SIG-M5 (cell line): ENCODE results near the gene PAX8.
"Not testable (repeated sequence)": the region's sequence is repeated elsewhere in the genome, so short reads cannot be mapped to it uniquely, and the experiment has no call there.

Experiments
- DNase-seq: peaks from one replicate; lab custom pipeline; 2025; lab: John Stamatoyannopoulos, UW

Gene PAX8

GRCh38 chr2:113288674-113289149, 10.0 kb upstream of the PAX8 start:
- not testable (repeated sequence) for DNase-seq

DNA sequence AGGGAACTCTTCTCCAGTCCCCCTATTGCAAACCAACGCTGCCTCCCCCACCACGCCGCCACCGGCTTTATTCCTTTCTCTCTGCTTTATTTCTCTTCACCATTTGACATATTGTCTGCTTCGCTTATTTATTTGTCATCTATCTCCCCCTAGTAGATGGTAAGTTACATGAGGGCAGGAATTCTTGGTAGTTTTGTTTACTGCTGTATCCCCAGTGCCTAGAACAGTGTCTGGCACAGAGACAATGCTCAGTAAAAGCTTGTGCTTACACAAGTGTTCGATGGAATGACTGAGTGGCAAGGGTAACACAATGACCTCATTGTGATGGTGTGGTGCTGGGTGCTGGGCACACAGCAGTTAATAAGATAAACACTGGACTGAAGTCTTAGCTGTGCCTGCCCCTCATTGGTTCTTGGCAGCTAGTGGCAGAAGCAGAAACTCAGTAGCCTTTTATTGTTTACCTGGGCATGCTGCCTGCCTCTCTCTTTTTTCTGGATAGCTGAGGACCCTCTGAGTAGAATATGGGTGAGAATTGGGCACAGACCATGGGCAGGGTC, 9.5 kb upstream of the PAX8 start:
- not testable (repeated sequence) for DNase-seq

DNA sequence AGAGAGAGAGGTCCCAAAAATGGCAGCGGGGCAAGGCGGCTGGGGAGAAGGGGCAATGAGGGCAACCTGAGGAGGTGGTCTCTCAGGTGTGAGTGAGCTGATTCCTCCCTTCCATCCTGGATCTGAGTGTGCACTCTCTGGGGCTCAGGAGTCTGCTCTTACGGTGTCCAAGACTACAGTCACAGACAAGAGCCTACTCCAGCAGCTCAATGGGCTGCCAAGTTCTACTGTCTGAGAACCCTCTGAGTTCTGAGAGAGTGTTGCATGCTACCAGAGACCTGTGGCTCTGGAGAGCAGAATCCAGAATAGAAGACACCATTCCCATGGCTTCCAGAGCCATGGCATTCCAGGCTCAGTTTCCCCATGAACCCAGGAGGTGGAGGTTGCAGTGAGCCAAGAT, 7.1 kb upstream of the PAX8 start:
- no peak for DNase-seq

GRCh38 chr2:113284999-113285398, 6.3 kb upstream of the PAX8 start:
- not testable (repeated sequence) for DNase-seq

DNA sequence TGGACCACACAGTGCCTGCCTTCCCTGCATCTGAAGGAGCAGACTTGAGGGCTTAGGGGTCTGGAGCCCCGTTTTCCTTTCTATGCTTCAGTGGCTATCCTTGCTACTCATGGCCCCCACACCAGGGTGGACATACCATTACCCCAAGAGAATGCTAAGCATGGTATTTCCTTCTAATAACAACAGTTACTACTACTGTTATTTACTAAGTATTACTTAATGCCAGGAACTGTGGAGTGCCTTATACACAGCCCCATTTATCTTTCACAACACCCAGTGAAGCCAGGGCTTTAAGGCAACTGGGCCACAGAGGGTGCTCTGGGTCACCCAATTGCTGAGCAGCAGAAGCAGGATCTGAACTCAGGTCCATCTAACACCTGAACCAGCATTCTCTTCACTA, 5.8 kb upstream of the PAX8 start:
- DNase-seq, result no peak

GRCh38 chr2:113283704-113284284, 5.1 kb upstream of the PAX8 start:
- DNase-seq, result no peak

GRCh38 chr2:113282747-113283533, 4.2 kb upstream of the PAX8 start:
- no peak for DNase-seq

DNA sequence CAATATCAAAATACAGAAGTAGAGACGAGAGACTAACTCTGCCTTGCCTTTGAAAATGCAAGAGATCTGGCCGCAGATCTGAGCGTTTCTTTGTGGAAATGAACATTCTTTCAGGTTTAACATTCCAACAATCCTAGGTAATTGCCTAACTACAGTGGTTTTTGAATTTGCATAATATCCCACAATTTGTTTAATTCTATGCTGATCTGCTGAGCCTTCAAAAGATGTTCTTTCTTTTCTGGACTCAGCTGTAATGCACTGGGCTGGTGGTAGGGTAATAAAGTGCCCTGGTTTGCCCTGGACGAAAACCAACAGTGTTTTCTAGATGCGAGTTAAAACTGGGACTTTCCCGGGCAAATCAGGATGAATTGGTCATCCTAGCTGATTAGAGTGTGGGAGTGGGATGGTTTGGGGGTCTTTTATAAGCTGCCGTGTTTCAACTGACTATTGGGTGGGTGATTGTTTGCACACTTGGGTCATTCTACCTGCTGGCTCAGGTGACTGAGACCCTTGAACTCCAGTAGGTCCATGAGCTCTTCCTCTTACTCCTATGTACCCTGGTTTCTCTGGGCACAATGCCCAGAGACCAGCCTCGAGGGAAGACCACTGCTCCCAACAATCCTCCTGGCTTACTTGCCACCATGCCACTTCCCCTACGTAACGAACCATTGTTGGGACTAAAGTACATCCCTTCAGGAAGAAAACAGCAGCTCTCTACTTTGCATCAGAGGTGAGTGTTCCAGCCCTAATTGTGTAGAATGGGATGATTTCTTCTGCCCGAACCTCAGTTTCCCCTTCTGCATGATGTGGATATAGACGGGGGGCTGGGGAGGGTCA, 3.4 kb upstream of the PAX8 start:
- DNase-seq, result no peak

DNA sequence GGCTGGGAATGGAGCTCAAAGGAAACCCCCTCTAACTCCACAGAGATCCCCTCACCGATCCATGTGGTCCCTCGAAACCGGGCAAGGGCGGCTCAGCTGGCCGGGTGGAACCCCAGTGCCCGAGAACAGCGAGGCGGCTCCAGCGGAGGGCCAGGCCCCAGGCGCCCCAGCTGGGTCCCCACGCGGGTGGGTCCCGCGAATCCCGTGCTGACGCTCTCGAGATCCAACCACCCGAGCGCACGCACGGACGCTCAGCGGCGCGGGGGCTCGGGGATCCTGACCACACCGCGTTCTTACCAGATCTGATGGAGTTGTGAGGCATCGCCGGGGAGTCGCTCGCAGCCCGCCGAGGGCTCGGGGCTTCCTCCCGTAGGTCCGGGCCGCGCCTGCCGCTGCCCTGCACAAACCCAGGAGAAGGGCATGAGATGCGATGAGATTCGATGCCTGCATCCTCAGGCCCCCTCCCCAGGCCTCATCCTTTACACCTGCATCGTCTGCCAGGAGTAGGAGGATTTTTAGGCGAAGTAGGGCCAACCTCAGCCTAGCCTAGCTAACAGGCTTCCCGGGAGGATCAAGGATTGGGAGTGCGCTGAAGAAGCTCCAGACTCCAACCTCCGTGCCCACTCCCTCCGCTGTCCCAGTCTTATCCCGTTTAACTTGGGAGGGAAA, 514 bp downstream of the PAX8 start:
- DNase-seq, result no peak

- DNase-seq, result no peak
These were observed 1.1 kb downstream of the PAX8 start for GRCh38 chr2:113277474-113278072.

DNA sequence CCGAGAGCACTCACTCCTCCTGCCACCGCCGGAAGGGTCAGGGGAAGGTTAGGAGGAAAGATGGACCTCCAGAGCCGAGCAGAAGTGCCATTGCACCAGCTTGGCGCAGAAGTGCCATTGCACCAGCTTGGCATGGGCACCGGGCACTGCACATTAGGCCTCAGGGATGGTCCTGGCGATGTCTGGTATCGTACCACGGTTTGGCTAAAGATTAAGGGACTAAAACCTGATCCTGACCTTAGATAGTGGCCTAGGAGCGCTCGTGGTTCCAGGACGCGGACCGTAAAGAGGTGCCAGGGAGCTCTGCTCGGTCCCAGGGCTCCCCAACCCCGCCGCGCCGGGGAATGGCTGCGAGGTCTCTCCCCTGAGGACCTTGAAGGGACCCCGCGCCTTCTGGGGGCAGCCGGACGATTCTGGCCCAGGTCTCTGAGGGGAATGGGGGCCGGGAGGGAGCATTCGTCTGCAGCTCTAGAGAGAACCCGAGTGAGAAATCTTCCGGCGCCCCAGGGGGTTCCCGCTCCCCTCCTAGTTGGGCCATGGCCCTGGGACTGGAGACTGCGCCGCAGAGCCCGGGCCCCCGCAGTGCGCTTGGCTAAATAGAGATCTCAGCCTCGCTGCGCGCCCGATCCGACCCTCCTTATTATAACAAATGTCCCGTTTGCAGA, 1.8 kb downstream of the PAX8 start:
- DNase-seq, result no peak

DNA sequence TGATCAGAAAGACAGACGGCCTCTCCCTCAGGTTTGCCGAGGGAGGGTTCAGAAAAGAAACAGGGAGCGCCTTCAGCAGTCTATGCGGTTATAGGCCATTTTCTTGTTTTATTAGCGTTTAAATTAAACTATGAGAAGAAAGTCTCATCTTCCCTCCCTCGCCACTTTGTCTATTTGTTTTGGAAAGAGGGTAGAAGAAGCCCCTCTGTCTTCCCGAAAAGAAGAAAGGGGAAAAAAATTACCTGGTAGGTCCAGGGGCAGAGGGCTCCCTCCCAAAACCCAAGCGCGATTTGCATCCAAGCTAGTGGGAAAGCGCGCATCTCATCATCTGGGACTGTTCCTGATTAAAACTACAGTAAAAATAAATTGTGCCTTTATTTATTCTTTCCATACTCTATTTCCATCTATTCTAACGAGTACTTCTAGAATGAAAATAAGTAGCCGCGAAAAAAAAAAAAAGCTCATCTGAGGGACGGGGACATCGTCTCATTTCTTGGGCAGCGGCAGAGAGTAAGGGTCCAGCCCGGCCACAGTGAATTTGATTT, 2.4 kb downstream of the PAX8 start:
- DNase-seq, result no peak

- DNase-seq, result no peak
These were observed 3.0 kb downstream of the PAX8 start for GRCh38 chr2:113275556-113276215.

- DNase-seq, result no peak
These were observed 4.3 kb downstream of the PAX8 start for GRCh38 chr2:113274432-113274831.

- DNase-seq, result no peak
These were observed 4.7 kb downstream of the PAX8 start for GRCh38 chr2:113273981-113274380.

- no peak for DNase-seq
These were observed 5.6 kb downstream of the PAX8 start for GRCh38 chr2:113273027-113273551.

DNA sequence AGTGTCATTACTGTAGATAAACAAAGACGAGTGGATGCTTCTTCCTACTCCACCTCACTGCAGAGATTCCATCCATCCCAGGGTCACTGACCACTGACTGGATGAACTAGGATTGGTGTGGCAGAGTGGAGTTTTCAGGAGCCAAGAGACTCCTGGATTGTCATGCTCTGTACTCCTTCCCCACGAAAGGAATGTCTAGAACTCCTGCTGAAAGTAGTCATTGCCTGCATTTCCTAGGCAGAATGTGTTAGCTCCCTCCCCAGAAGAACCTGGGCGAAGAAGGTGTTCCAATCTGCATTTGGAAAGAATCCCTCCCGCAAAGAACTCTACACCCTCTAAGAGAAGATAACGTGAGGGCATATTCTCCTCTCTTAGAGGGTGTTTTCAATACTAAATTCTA, 6.2 kb downstream of the PAX8 start:
- no peak for DNase-seq

DNA sequence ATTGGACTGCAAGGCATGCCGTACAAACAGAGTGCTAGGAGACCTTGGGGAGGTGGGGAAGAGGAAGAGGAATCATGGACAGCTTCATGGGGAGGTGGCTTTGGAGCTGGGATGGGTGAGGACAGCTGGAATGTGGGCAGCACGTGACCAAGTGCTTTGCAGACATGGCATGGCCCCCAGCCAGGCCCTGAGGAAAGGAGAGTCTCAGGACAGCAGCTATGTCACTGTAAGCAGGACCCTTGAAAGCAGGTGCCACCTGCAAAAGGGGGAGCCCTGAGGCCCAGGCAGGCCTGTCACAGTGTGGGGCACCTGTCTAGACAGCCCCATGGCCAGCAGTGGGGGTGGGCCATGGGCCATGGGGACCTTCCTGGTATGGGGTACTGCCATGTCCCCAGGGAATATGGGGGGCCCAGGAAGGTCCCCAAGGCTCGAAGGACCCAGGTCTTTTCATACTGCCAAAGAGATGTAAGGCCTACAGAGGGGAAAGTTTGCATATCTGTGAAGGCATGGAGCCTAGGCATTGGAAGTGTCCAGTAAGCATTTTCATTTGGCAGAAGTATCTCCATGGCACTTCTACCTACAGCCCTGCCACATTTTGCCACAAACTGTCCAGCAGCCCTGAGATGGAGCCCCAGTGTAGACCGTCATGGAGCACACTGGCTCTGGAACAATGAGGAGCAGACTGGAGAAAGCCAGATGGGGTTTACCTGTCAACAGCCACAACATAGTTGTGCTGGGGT, 9.9 kb downstream of the PAX8 start:
- no peak for DNase-seq

DNA sequence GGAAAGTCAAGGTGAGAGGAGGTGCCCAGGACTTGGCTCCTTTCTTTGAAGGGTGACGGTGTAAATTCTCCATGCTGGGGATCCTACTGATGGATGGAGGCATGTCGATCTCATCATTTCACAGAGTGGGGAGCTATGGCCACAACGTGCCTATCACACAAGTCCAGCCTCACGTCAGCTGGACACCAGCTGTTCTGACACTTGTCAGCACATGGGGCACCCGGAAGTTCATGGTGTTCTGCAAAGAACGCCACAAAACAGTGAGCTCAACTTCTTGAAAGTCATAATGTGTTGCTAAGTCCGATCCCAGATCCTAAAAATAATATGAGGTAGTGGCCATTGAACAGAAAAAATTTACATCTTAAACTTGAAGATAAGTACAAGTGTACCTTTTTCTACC, 12.3 kb downstream of the PAX8 start:
- DNase-seq, result no peak
